Right forelimb (tissue), 1 donor: ENCODE data around the gene DISP3.
"Not testable (repeated sequence)": the region's sequence is repeated elsewhere in the genome, so short reads cannot be mapped to it uniquely, and the experiment has no call there.

Experiments
- DNase-seq: peaks from one replicate; pipeline ENCODE4 v3.0.0-alpha.2; 2018

Gene DISP3

GRCh38 chr1:11558871-11559590 is 80.1 kb downstream of the DISP3 start:
- DNase-seq = no peak

- DNase-seq = no peak
Measured at GRCh38 chr1:11559591-11559970, 80.6 kb downstream of the DISP3 start.

- no peak for DNase-seq
Measured at GRCh38 chr1:11560061-11560460, 81.1 kb downstream of the DISP3 start.

- DNase-seq = no peak
Measured at GRCh38 chr1:11561740-11562139, 82.8 kb downstream of the DISP3 start.

- no peak for DNase-seq
Measured at GRCh38 chr1:11562664-11563063, 83.7 kb downstream of the DISP3 start.

- no peak for DNase-seq
Measured at GRCh38 chr1:11563560-11564069, 84.7 kb downstream of the DISP3 start.

- no peak for DNase-seq
Measured at GRCh38 chr1:11564237-11564636, 85.3 kb downstream of the DISP3 start.

GRCh38 chr1:11566042-11566850 is 87.3 kb downstream of the DISP3 start:
- no peak for DNase-seq

GRCh38 chr1:11567244-11568065 is 88.5 kb downstream of the DISP3 start:
- no peak for DNase-seq

GRCh38 chr1:11568687-11569086 is 89.7 kb downstream of the DISP3 start:
- DNase-seq = no peak

GRCh38 chr1:11569551-11569950 is 90.6 kb downstream of the DISP3 start:
- no peak for DNase-seq

GRCh38 chr1:11569954-11570353 is 91.0 kb downstream of the DISP3 start:
- DNase-seq = no peak

GRCh38 chr1:11570821-11571380 is 91.9 kb downstream of the DISP3 start:
- DNase-seq = no peak

GRCh38 chr1:11571906-11572616 is 93.1 kb downstream of the DISP3 start:
- DNase-seq = no peak

GRCh38 chr1:11573116-11573692 is 94.2 kb downstream of the DISP3 start:
- no peak for DNase-seq

- DNase-seq = no peak
Measured at GRCh38 chr1:11575553-11575952, 96.6 kb downstream of the DISP3 start.

GRCh38 chr1:11576109-11576875 is 97.3 kb downstream of the DISP3 start:
- DNase-seq = no peak

- DNase-seq = no peak
Measured at GRCh38 chr1:11578004-11578403, 99.0 kb downstream of the DISP3 start.

GRCh38 chr1:11579506-11579905 is 100.6 kb downstream of the DISP3 start:
- no peak for DNase-seq

- DNase-seq = not testable (repeated sequence)
Measured at GRCh38 chr1:11580049-11580448, 101.1 kb downstream of the DISP3 start.

GRCh38 chr1:11581445-11581991 is 102.6 kb downstream of the DISP3 start:
- no peak for DNase-seq
